ENCODE data around the gene ROBO3.

DNA sequence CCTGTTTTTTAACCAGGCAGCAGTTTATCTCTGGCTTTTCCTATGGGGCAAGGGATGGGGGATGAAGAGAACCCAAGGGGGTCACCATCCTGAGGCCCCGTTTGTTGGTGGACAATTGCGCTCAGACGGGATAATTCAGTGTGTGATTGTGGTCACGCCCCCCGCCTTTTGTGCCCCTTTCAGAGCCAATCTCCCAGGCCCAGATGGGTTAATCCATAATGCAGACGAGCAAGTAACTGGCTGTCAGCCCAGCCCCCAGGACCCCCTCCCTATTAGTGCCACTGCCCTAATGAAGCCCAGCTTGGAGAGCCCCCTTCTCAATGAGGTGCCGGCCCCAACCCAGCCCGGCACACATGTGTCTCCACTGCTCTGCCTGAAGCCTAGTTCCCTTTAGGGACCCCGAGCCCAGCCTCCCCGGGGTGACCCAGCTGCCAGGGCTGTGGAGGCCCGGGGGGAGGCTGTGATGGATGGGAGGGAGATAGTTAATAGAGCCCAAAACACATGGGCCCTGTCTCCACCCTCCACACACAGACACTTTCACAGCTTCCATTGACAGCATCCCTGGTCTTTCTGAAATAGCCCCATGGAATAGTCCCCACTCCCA, 19.1 kb upstream of the ROBO3 start:
- TF ChIP-seq, protein P1, sequence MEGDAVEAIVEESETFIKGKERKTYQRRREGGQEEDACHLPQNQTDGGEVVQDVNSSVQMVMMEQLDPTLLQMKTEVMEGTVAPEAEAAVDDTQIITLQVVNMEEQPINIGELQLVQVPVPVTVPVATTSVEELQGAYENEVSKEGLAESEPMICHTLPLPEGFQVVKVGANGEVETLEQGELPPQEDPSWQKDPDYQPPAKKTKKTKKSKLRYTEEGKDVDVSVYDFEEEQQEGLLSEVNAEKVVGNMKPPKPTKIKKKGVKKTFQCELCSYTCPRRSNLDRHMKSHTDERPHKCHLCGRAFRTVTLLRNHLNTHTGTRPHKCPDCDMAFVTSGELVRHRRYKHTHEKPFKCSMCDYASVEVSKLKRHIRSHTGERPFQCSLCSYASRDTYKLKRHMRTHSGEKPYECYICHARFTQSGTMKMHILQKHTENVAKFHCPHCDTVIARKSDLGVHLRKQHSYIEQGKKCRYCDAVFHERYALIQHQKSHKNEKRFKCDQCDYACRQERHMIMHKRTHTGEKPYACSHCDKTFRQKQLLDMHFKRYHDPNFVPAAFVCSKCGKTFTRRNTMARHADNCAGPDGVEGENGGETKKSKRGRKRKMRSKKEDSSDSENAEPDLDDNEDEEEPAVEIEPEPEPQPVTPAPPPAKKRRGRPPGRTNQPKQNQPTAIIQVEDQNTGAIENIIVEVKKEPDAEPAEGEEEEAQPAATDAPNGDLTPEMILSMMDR (IDR thresholded peaks at IDR 0.05; ENCODE audit: low read length) = no peak
- TF ChIP-seq EZH2 (IDR thresholded peaks at IDR 0.05; ENCODE audit: borderline replicate concordance, low read length) = no peak

All from OCI-LY1 (cell line).